ENCODE measurements around the gene PIP5K1B. TPM values are rescaled to one million over a fixed set of nuclear protein-coding genes. Genes with fewer than 3 reads are reported as not detected.
A peak's percentile ranks its signal among the peaks of the same experiment; 100 is the strongest.

The PIP5K1B gene
- total and polyA plus RNA-seq, 2 of the 13 experiments (the other 11 are each of a cell fraction or from before 2014, with no cell fraction given): 15.8 to 17.5 TPM

DNA sequence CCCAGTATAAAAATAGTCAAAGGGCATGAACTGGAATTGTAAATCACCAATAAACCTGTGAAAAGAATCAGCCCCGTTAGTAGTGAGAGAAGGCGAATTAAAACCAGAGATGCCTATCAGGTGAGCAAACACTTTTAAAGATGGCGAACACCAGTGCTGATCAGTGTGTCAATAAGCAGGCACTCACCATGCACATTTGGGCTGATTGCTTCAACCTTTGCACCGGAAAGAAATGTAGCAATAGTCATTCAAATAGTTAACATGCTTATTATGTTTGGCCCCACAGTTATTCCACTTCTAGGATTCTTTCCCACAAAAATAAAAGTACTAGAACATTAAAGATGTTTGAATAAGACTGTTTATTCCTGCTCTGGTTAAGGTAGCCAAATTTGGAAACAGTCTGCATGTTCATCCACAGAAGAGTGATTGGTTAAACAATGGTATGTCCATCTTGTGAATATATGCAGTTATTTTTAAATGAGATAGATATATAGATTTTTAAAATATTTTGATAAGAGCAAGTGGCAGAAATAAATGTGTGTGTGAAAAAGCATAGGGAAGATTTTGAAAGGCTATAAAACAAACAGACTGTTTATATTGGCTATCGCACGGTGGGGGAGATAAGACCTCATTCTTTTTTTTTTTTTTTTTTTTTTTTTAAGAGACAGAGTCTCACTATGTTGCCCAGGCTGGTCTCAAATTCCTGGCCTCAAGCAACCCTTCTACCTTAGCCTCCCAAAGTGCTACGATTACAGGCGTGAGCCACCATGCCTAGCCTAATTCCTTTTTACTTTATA is 112.2 kb downstream of the PIP5K1B start (continued):
- TF ChIP-seq ZBTB43 (CRISPR knock-in tag; conservative IDR thresholded peaks at IDR 0.05) (no peak), MYNN (CRISPR knock-in tag; IDR thresholded peaks at IDR 0.05; ENCODE audit: low read depth) (no peak), SATB2 (CRISPR knock-in tag; IDR thresholded peaks at IDR 0.05) (no peak), ZNF441 (CRISPR knock-in tag; IDR thresholded peaks at IDR 0.05; ENCODE audit: borderline replicate concordance) (no peak), NFIB (CRISPR knock-in tag; IDR thresholded peaks at IDR 0.05; ENCODE audit: borderline replicate concordance) (no peak), ZHX2 (IDR thresholded peaks at IDR 0.05; ENCODE audit: low read depth) (peak; percentile 55; the same call in 1 of the 2 replicates), ZHX2 (CRISPR knock-in tag; IDR thresholded peaks at IDR 0.05; ENCODE audit: borderline replicate concordance) (no peak), SAP130 (CRISPR knock-in tag; IDR thresholded peaks at IDR 0.05; ENCODE audit: low read depth) (peak; percentile 64), KDM3A (CRISPR knock-in tag; IDR thresholded peaks at IDR 0.05; ENCODE audit: low read depth) (no peak), RBAK (CRISPR knock-in tag; IDR thresholded peaks at IDR 0.05) (no peak), NFATC3 (CRISPR knock-in tag; IDR thresholded peaks at IDR 0.05) (no peak), ZBTB7A (CRISPR knock-in tag; IDR thresholded peaks at IDR 0.05) (no peak), SMAD3 (CRISPR knock-in tag; IDR thresholded peaks at IDR 0.05) (peak; percentile 55; the same call in 1 of the 2 replicates), ZNF18 (CRISPR knock-in tag; IDR thresholded peaks at IDR 0.05; ENCODE audit: insufficient replicate concordance) (no peak), SALL2 (CRISPR knock-in tag; IDR thresholded peaks at IDR 0.05) (no peak), AKAP8 (CRISPR knock-in tag; IDR thresholded peaks at IDR 0.05) (no peak)
- TF ChIP-seq, protein P1, sequence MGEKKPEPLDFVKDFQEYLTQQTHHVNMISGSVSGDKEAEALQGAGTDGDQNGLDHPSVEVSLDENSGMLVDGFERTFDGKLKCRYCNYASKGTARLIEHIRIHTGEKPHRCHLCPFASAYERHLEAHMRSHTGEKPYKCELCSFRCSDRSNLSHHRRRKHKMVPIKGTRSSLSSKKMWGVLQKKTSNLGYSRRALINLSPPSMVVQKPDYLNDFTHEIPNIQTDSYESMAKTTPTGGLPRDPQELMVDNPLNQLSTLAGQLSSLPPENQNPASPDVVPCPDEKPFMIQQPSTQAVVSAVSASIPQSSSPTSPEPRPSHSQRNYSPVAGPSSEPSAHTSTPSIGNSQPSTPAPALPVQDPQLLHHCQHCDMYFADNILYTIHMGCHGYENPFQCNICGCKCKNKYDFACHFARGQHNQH (CRISPR knock-in tag; IDR thresholded peaks at IDR 0.05): no peak
- TF ChIP-seq, protein P2, sequence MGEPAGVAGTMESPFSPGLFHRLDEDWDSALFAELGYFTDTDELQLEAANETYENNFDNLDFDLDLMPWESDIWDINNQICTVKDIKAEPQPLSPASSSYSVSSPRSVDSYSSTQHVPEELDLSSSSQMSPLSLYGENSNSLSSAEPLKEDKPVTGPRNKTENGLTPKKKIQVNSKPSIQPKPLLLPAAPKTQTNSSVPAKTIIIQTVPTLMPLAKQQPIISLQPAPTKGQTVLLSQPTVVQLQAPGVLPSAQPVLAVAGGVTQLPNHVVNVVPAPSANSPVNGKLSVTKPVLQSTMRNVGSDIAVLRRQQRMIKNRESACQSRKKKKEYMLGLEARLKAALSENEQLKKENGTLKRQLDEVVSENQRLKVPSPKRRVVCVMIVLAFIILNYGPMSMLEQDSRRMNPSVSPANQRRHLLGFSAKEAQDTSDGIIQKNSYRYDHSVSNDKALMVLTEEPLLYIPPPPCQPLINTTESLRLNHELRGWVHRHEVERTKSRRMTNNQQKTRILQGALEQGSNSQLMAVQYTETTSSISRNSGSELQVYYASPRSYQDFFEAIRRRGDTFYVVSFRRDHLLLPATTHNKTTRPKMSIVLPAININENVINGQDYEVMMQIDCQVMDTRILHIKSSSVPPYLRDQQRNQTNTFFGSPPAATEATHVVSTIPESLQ (CRISPR knock-in tag; conservative IDR thresholded peaks at IDR 0.05): no peak
